ENCODE data around the gene TAS2R40. TPM values are rescaled to one million over a fixed set of nuclear protein-coding genes. Genes with fewer than 3 reads are reported as not detected.

The TAS2R40 gene
- total and polyA plus RNA-seq, 2 donors from 2014 or later = not detected

DNA sequence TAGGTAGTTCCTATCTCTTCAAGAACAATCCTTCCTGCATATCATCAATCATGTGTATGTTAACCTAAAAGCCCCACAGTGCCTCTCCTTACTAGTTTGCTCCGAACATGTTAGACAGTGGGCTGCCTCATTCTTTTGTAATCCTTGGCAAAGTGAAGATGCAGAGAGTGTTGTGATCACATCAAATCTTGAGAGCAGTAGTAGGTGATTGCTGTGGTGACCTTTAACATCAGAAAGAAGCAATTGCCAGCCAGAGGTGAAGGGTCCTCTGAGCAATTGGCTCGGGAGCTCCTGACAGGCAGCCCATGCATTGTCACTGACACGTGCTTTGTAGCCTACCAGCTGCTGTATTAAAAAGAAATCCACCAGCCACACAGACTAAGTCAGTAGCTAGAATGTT is 21.8 kb downstream of the TAS2R40 start:
- Histone ChIP-seq H3K4me3 (ENCODE audit: low read length in 3 of 3) (no peak overlapping the region), H3K36me3 (ENCODE audit: control insufficient read depth in 2 of 3, insufficient read depth in 3 of 3, low read length in 3 of 3) (no peaks in the 10 kb centered on the region), H3K9ac (ENCODE audit: low read length in 3 of 3) (no peak overlapping the region), H3K9me3 (ENCODE audit: control insufficient read depth in 2 of 3, insufficient read depth in 1 of 3, low read length in 3 of 3) (no peaks in the 10 kb centered on the region), H3K4me1 (ENCODE audit: control insufficient read depth in 2 of 3, insufficient read depth in 2 of 3, low read depth in 1 of 3, low read length in 3 of 3) (peaks cover 0 to 5% (median 0%) of the 10 kb centered on the region in 3 donors), H3K27me3 (ENCODE audit: control insufficient read depth, insufficient read depth, low read length) (no peaks in the 10 kb centered on the region), H3K27ac (ENCODE audit: low read depth in 2 of 2, low read length in 2 of 2) (no peak overlapping the region)
- FAIRE-seq (no peak), DNase-seq (no peak)
- TF ChIP-seq, protein P1, sequence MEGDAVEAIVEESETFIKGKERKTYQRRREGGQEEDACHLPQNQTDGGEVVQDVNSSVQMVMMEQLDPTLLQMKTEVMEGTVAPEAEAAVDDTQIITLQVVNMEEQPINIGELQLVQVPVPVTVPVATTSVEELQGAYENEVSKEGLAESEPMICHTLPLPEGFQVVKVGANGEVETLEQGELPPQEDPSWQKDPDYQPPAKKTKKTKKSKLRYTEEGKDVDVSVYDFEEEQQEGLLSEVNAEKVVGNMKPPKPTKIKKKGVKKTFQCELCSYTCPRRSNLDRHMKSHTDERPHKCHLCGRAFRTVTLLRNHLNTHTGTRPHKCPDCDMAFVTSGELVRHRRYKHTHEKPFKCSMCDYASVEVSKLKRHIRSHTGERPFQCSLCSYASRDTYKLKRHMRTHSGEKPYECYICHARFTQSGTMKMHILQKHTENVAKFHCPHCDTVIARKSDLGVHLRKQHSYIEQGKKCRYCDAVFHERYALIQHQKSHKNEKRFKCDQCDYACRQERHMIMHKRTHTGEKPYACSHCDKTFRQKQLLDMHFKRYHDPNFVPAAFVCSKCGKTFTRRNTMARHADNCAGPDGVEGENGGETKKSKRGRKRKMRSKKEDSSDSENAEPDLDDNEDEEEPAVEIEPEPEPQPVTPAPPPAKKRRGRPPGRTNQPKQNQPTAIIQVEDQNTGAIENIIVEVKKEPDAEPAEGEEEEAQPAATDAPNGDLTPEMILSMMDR (IDR thresholded peaks at IDR 0.05; ENCODE audit: borderline replicate concordance, extremely low read depth, insufficient read depth) = no peak
- intact Hi-C loops (cut with DNase I) = loop anchor here (10.0 kb wide), 1 partner anchor 61 kb away; no protein-coding TSS in a partner anchor

DNA sequence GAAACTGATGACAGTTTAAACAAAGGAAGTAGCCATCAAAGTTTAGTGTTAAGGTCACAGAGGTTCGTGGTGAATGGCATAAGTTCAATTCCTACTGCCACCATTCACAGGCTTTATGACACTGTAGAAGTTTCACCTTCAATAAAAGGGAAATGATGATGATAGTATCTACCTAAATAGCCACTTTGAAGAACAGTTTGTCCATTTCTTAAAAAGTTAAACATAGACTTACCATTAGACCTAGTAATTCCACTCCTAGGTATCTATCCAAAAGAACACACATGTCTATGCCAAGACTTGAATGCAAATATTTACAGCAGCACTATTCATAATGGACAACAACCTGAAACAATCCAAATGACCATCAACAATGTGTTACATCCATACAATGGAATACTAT is 22.5 kb downstream of the TAS2R40 start:
- H3K9me3 ChIP-seq (ENCODE audit: control insufficient read depth in 2 of 3, insufficient read depth in 1 of 3, low read length in 3 of 3) = no peaks in the 10 kb centered on the region
- TF ChIP-seq, protein P1 (IDR thresholded peaks at IDR 0.05; ENCODE audit: borderline replicate concordance, extremely low read depth, insufficient read depth) = no peak
- H3K36me3 ChIP-seq (ENCODE audit: control insufficient read depth in 2 of 3, insufficient read depth in 3 of 3, low read length in 3 of 3) = no peaks in the 10 kb centered on the region
- intact Hi-C loops (cut with DNase I) = loop anchor here (10.0 kb wide), 1 partner anchor 60 kb away; no protein-coding TSS in a partner anchor
- H3K4me3 ChIP-seq (ENCODE audit: low read length in 3 of 3) = no peak overlapping the region
- H3K4me1 ChIP-seq (ENCODE audit: control insufficient read depth in 2 of 3, insufficient read depth in 2 of 3, low read depth in 1 of 3, low read length in 3 of 3) = peaks cover 0 to 8% (median 0%) of the 10 kb centered on the region in 3 donors
- no peaks in the 10 kb centered on the region for H3K27me3 ChIP-seq (ENCODE audit: control insufficient read depth, insufficient read depth, low read length)
- no peak for DNase-seq
- H3K27ac ChIP-seq (ENCODE audit: low read depth in 2 of 2, low read length in 2 of 2) = no peak overlapping the region
- no peak for FAIRE-seq
- no peak overlapping the region for H3K9ac ChIP-seq (ENCODE audit: low read length in 3 of 3)

DNA sequence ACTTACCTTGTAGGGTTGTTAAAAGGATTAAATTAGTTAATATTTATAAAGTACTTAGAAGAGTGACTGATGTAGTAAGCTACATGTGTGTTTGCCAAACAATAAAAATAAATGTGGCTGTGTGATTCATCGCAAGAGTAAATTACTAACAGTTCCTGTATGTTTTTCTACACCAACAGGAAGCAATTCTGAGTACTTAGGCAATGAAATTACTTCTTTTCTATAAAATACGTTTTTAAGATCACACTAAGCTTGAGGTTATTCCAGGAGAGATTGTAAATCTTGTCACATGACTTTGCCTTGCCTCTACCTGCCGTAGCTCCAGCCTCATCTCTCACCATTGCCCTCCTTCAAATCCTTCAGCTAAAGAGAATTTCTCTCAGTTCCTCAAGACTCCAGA is 23.3 kb downstream of the TAS2R40 start:
- Histone ChIP-seq H3K4me3 (ENCODE audit: low read length in 3 of 3) (no peak overlapping the region), H3K27ac (ENCODE audit: low read depth in 2 of 2, low read length in 2 of 2) (no peak overlapping the region), H3K9me3 (ENCODE audit: control insufficient read depth in 2 of 3, insufficient read depth in 1 of 3, low read length in 3 of 3) (no peaks in the 10 kb centered on the region), H3K9ac (ENCODE audit: low read length in 3 of 3) (no peak overlapping the region), H3K36me3 (ENCODE audit: control insufficient read depth in 2 of 3, insufficient read depth in 3 of 3, low read length in 3 of 3) (no peaks in the 10 kb centered on the region), H3K4me1 (ENCODE audit: control insufficient read depth in 2 of 3, insufficient read depth in 2 of 3, low read depth in 1 of 3, low read length in 3 of 3) (peaks cover 0 to 8% (median 0%) of the 10 kb centered on the region in 3 donors), H3K27me3 (ENCODE audit: control insufficient read depth, insufficient read depth, low read length) (no peaks in the 10 kb centered on the region)
- TF ChIP-seq, protein P1 (IDR thresholded peaks at IDR 0.05; ENCODE audit: borderline replicate concordance, extremely low read depth, insufficient read depth) = no peak
- intact Hi-C loops (cut with DNase I) = loop anchor here (10.0 kb wide), 1 partner anchor 60 kb away; no protein-coding TSS in a partner anchor
- DNase-seq (no peak), FAIRE-seq (no peak)

DNA sequence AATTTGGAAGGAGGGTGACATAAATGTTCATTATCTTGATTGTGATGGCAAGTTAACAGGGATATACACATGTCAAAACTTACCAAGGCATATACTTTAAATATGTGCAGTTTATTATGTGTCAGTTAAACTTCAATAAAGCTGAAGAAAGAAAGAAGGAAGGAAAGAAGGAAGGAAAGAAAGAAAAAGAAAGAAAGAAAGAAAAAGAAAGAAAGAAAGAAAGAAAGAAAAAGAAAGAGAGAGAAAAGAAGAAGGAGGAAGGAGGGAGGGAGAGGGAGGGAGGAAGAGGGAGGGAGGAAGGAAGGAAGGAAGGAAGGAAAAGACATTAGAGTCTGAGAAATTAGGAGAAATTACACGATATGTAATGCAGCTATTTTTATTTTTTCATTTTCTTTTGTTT is 25.5 kb downstream of the TAS2R40 start:
- no peak overlapping the region for H3K9ac ChIP-seq (ENCODE audit: low read length in 3 of 3)

More for the DNA sequence above, 25.5 kb downstream of the TAS2R40 start:
- H3K36me3 ChIP-seq (ENCODE audit: control insufficient read depth in 2 of 3, insufficient read depth in 3 of 3, low read length in 3 of 3) = no peaks in the 10 kb centered on the region
- intact Hi-C loops (cut with DNase I) = loop anchor here (10.0 kb wide), 1 partner anchor 57 kb away; no protein-coding TSS in a partner anchor
- H3K9me3 ChIP-seq (ENCODE audit: control insufficient read depth in 2 of 3, insufficient read depth in 1 of 3, low read length in 3 of 3) = no peaks in the 10 kb centered on the region
- TF ChIP-seq, protein P1 (IDR thresholded peaks at IDR 0.05; ENCODE audit: borderline replicate concordance, extremely low read depth, insufficient read depth) = no peak
- peaks cover 0 to 6% (median 0%) of the 10 kb centered on the region in 3 donors for H3K4me1 ChIP-seq (ENCODE audit: control insufficient read depth in 2 of 3, insufficient read depth in 2 of 3, low read depth in 1 of 3, low read length in 3 of 3)
- no peak overlapping the region for H3K4me3 ChIP-seq (ENCODE audit: low read length in 3 of 3)
- FAIRE-seq (no peak), DNase-seq (no peak)
- no peaks in the 10 kb centered on the region for H3K27me3 ChIP-seq (ENCODE audit: control insufficient read depth, insufficient read depth, low read length)
- no peak overlapping the region for H3K27ac ChIP-seq (ENCODE audit: low read depth in 2 of 2, low read length in 2 of 2)
